Peyer's patch (tissue), 4 donors: ENCODE results near the gene ABCA13.

Experiments used
- CTCF ChIP-seq, 6 experiments: fragments of 450-650 bp in 4 of 6; fragments of 200-600 bp in 2 of 6; sonication (generic) in 1 of 6; IDR thresholded peaks; one replicate each; pipeline ENCODE4 v1.5.1; 2017 to 2019; ENCODE audit warnings: antibody characterized with exemption in 6 of 6, mild to moderate bottlenecking in 3 of 6, moderate library complexity in 1 of 6
- POLR2A ChIP-seq, 2 donors: fragments of 450-650 bp; IDR thresholded peaks; one replicate each; pipeline ENCODE4 v1.5.1; 2017; ENCODE audit warnings: antibody characterized with exemption in 2 of 2, mild to moderate bottlenecking in 2 of 2, moderate library complexity in 2 of 2

GRCh38 chr7:48176356-48176893 is 5.2 kb downstream of the ABCA13 start:
- TF ChIP-seq CTCF (IDR thresholded peaks at IDR 0.05) (no peak), POLR2A (IDR thresholded peaks at IDR 0.05) (no peak)
